Measurements from ENCODE around the gene ESR1.

DNA sequence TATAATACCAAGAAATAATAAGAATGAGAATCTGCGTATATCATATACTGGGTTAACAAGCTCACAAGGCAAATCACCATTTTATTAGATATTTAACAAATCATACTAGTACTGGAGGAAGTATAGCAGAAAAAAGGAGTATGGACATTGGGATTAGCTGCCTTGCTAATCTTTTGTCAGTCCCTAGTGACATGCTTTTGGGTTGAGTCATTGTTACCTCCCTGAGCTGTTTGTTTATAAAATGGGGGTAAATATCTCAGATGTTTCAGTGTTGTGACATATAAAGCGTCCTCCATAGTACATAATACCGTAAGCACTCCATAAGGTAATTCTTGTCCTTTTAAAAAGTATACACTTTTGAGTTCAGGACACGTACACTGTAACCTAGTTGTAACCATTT is 107.0 kb downstream of the ESR1 start:
- TF ChIP-seq, protein P1, sequence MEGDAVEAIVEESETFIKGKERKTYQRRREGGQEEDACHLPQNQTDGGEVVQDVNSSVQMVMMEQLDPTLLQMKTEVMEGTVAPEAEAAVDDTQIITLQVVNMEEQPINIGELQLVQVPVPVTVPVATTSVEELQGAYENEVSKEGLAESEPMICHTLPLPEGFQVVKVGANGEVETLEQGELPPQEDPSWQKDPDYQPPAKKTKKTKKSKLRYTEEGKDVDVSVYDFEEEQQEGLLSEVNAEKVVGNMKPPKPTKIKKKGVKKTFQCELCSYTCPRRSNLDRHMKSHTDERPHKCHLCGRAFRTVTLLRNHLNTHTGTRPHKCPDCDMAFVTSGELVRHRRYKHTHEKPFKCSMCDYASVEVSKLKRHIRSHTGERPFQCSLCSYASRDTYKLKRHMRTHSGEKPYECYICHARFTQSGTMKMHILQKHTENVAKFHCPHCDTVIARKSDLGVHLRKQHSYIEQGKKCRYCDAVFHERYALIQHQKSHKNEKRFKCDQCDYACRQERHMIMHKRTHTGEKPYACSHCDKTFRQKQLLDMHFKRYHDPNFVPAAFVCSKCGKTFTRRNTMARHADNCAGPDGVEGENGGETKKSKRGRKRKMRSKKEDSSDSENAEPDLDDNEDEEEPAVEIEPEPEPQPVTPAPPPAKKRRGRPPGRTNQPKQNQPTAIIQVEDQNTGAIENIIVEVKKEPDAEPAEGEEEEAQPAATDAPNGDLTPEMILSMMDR (IDR thresholded peaks at IDR 0.05) = no peak
- TF ChIP-seq POLR2A (IDR thresholded peaks at IDR 0.05) = no peak
